Measurements from ENCODE around the gene PTPRA. TPM values are rescaled to one million over a fixed set of nuclear protein-coding genes. Genes with fewer than 3 reads are reported as not detected.
"Not testable (repeated sequence)": the region's sequence is repeated elsewhere in the genome, so short reads cannot be mapped to it uniquely, and the experiment has no call there.

PTPRA gene
- polyA plus RNA-seq, 4 donors: 7.4 to 48.1 (median 18.2) TPM

DNA sequence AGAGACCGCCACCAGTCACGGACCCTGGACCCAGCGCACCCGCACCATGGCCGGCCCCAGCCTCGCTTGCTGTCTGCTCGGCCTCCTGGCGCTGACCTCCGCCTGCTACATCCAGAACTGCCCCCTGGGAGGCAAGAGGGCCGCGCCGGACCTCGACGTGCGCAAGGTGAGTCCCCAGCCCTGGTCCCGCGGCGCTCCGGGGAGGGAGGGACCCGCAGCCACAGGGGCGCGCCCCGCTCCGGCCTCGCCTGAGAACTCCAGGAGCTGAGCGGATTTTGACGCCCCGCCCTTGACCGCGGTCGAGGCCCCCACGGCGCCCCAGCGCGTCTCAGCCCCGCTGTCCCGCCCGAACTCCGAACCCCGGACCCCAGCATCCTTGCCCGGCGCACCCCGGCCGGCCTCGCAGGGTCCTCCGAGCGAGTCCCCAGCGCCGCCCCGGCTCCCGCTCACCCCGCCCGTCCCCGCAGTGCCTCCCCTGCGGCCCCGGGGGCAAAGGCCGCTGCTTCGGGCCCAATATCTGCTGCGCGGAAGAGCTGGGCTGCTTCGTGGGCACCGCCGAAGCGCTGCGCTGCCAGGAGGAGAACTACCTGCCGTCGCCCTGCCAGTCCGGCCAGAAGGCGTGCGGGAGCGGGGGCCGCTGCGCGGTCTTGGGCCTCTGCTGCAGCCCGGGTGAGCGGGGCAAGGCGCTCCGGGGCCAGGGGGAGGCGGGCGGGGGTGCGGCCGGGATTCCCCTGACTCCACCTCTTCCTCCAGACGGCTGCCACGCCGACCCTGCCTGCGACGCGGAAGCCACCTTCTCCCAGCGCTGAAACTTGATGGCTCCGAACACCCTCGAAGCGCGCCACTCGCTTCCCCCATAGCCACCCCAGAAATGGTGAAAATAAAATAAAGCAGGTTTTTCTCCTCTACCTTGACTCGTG lies 198.6 kb downstream of the PTPRA start, which contains the start of gene OXT:
TSS of gene OXT (plus strand) at position 11 of the 920 bp plus-strand sequence. CDS start at position 47, 36 bp downstream.
- Histone ChIP-seq H3K27me3 (ENCODE audit: control insufficient read depth in 3 of 3, insufficient read depth in 3 of 3, low read length in 3 of 3) (peaks cover 0 to 9% (median 0%) of the 10 kb centered on the region in 3 donors), H3K4me3 (ENCODE audit: low read depth in 1 of 3, low read length in 3 of 3) (peak within 1 kb of the TSS; percentile 35 to 62 (median 51)), H3K4me1 (ENCODE audit: control insufficient read depth in 3 of 3, insufficient read depth in 2 of 3, low read depth in 1 of 3, low read length in 2 of 3) (peaks cover 0 to 13% (median 3%) of the 10 kb centered on the region in 3 donors), H3K27ac (ENCODE audit: low read depth in 1 of 3, low read length in 2 of 3) (no peak within 1 kb of the TSS), H3K36me3 (ENCODE audit: control insufficient read depth in 3 of 3, insufficient read depth in 2 of 3, low read depth in 1 of 3, low read length in 3 of 3) (peaks cover 0 to 4% (median 0%) of the 10 kb centered on the region in 3 donors), H3K9me3 (ENCODE audit: control insufficient read depth in 2 of 2, insufficient read depth in 1 of 2, low read depth in 1 of 2, low read length in 1 of 2) (peaks cover 0 to 4% of the 10 kb centered on the region in 2 donors)
- DNase-seq: peak; percentile 54 to 75
- no peak for FAIRE-seq
- WGBS, 3 donors: 10 to 19% (median 15%) methylated on average over 52 to 95 of the region's 95 CpGs

- Histone ChIP-seq H3K9me3 (ENCODE audit: control insufficient read depth in 2 of 2, insufficient read depth in 1 of 2, low read depth in 1 of 2, low read length in 1 of 2) (peaks cover 0 to 4% of the 10 kb centered on the region in 2 donors), H3K27me3 (ENCODE audit: control insufficient read depth in 3 of 3, insufficient read depth in 3 of 3, low read length in 3 of 3) (peaks cover 0 to 13% (median 0%) of the 10 kb centered on the region in 3 donors), H3K36me3 (ENCODE audit: control insufficient read depth in 3 of 3, insufficient read depth in 2 of 3, low read depth in 1 of 3, low read length in 3 of 3) (peaks cover 0 to 4% (median 0%) of the 10 kb centered on the region in 3 donors), H3K4me3 (ENCODE audit: low read depth in 1 of 3, low read length in 3 of 3) (peak overlapping the region in 1 of 3 donors; percentile 35), H3K4me1 (ENCODE audit: control insufficient read depth in 3 of 3, insufficient read depth in 2 of 3, low read depth in 1 of 3, low read length in 2 of 3) (peaks cover 0 to 13% (median 3%) of the 10 kb centered on the region in 3 donors), H3K27ac (ENCODE audit: low read depth in 1 of 3, low read length in 2 of 3) (no peak overlapping the region)
- WGBS, 3 donors: 79 to 89% (median 85%) methylated on average over 22 of the region's 22 CpGs
- FAIRE-seq: no peak
- DNase-seq: no peak
Observed at GRCh38 chr20:3072530-3073250, 199.4 kb downstream of the PTPRA start.

GRCh38 chr20:3073251-3073643 lies 200.0 kb downstream of the PTPRA start:
- FAIRE-seq; H3K9me3 ChIP-seq (ENCODE audit: control insufficient read depth in 2 of 2, insufficient read depth in 1 of 2, low read depth in 1 of 2, low read length in 1 of 2); DNase-seq; H3K36me3 ChIP-seq (ENCODE audit: control insufficient read depth in 3 of 3, insufficient read depth in 2 of 3, low read depth in 1 of 3, low read length in 3 of 3); H3K4me3 ChIP-seq (ENCODE audit: low read depth in 1 of 3, low read length in 3 of 3); H3K27ac ChIP-seq (ENCODE audit: low read depth in 1 of 3, low read length in 2 of 3): not testable (repeated sequence)
- WGBS, 3 donors: 91 to 94% (median 94%) methylated on average over 8 of the region's 8 CpGs
- H3K4me1 ChIP-seq (ENCODE audit: control insufficient read depth in 3 of 3, insufficient read depth in 2 of 3, low read depth in 1 of 3, low read length in 2 of 3): peaks cover 0 to 13% (median 3%) of the 10 kb centered on the region in 3 donors
- peaks cover 0 to 13% (median 0%) of the 10 kb centered on the region in 3 donors for H3K27me3 ChIP-seq (ENCODE audit: control insufficient read depth in 3 of 3, insufficient read depth in 3 of 3, low read length in 3 of 3)

DNA sequence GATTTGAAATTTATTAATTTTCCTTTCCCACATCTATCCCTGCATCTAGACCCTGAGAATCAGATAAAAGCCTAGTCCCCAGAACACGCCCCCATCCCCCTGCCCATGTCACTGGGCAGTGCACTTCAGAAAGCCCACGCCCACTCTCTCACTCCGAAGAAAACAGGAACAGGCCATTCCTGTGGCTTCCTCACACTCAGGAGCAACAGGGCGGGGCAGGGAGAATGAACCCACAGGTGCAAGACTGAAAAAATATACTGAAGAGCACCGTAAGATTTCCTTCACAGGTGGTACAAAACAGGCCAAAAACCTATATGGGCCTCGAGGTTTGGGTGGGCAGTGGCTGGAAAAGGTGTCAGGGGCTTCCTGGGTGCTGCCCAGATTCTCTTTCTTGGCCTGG lies 201.5 kb downstream of the PTPRA start:
- 12 to 39% (median 30%) methylated on average over 6 of the region's 6 CpGs for WGBS, 3 donors
- FAIRE-seq (no peak), DNase-seq (peak; percentile 28 to 44)
- H3K36me3 ChIP-seq (ENCODE audit: control insufficient read depth in 3 of 3, insufficient read depth in 2 of 3, low read depth in 1 of 3, low read length in 3 of 3): no peaks in the 10 kb centered on the region
- H3K9me3 ChIP-seq (ENCODE audit: control insufficient read depth in 2 of 2, insufficient read depth in 1 of 2, low read depth in 1 of 2, low read length in 1 of 2): peaks cover 0 to 4% of the 10 kb centered on the region in 2 donors
- H3K4me3 ChIP-seq (ENCODE audit: low read depth in 1 of 3, low read length in 3 of 3): no peak overlapping the region
- peaks cover 0 to 13% (median 3%) of the 10 kb centered on the region in 3 donors for H3K4me1 ChIP-seq (ENCODE audit: control insufficient read depth in 3 of 3, insufficient read depth in 2 of 3, low read depth in 1 of 3, low read length in 2 of 3)
- H3K27me3 ChIP-seq (ENCODE audit: control insufficient read depth in 3 of 3, insufficient read depth in 3 of 3, low read length in 3 of 3): peaks cover 0 to 15% (median 0%) of the 10 kb centered on the region in 3 donors
- H3K27ac ChIP-seq (ENCODE audit: low read depth in 1 of 3, low read length in 2 of 3): no peak overlapping the region

DNA sequence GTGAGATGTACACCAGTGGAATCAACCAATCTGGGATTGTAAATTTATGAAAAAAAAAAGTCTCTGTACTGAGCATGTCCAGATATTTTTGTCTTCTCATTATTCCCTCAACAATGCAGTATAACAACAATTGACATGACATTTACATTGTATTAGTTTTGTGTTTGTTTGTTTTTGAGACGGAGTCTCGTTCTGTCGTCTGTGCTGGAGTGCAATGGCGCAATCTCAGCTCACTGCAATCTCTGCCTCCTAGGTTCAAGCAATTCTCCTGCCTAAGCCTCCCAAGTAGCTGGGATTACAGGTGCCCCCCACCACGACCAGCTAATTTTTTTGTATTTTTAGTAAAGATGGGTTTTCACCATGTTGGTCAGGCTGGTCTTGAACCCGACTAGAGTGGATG lies 202.0 kb downstream of the PTPRA start:
- H3K4me3 ChIP-seq (ENCODE audit: low read depth in 1 of 3, low read length in 3 of 3); H3K36me3 ChIP-seq (ENCODE audit: control insufficient read depth in 3 of 3, insufficient read depth in 2 of 3, low read depth in 1 of 3, low read length in 3 of 3); DNase-seq; H3K9me3 ChIP-seq (ENCODE audit: control insufficient read depth in 2 of 2, insufficient read depth in 1 of 2, low read depth in 1 of 2, low read length in 1 of 2); FAIRE-seq; H3K27ac ChIP-seq (ENCODE audit: low read depth in 1 of 3, low read length in 2 of 3): not testable (repeated sequence)
- Histone ChIP-seq H3K27me3 (ENCODE audit: control insufficient read depth in 3 of 3, insufficient read depth in 3 of 3, low read length in 3 of 3) (peaks cover 0 to 16% (median 0%) of the 10 kb centered on the region in 3 donors), H3K4me1 (ENCODE audit: control insufficient read depth in 3 of 3, insufficient read depth in 2 of 3, low read depth in 1 of 3, low read length in 2 of 3) (peaks cover 0 to 13% (median 3%) of the 10 kb centered on the region in 3 donors)
- WGBS, 3 donors: 69 to 80% (median 75%) methylated on average over 6 of the region's 6 CpGs

DNA sequence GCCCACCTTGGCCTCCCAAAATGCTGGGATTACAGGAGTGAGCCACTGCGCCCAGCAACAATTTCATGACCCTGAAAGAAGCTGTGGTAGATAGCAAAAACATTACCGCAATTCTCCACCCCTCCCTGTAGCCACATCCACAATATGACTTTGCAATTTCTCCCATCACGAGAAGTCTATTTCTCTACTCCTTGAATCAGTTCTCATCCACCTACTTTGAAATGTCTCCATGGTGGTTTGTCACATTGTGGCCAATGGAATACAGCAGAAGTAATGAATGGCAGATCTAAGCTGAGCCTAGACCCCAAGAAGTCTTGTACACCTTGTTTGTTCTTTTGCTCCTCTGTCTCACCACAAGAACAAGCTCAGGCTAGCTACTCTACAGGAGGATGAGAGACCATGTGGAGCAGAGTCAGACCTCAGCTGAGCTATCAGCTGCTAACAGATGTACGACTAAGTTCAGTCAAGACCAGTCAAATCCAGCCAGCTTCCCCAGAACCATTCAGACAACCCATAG lies 204.4 kb downstream of the PTPRA start:
- Histone ChIP-seq H3K27me3 (ENCODE audit: control insufficient read depth in 3 of 3, insufficient read depth in 3 of 3, low read length in 3 of 3) (peaks cover 3 to 32% (median 4%) of the 10 kb centered on the region in 3 donors), H3K4me1 (ENCODE audit: control insufficient read depth in 3 of 3, insufficient read depth in 2 of 3, low read depth in 1 of 3, low read length in 2 of 3) (peaks cover 0 to 8% (median 0%) of the 10 kb centered on the region in 3 donors), H3K9me3 (ENCODE audit: control insufficient read depth in 2 of 2, insufficient read depth in 1 of 2, low read depth in 1 of 2, low read length in 1 of 2) (peaks cover 0 to 1% of the 10 kb centered on the region in 2 donors), H3K36me3 (ENCODE audit: control insufficient read depth in 3 of 3, insufficient read depth in 2 of 3, low read depth in 1 of 3, low read length in 3 of 3) (no peaks in the 10 kb centered on the region), H3K27ac (ENCODE audit: low read depth in 1 of 3, low read length in 2 of 3) (no peak overlapping the region), H3K4me3 (ENCODE audit: low read depth in 1 of 3, low read length in 3 of 3) (no peak overlapping the region)
- 76 to 91% (median 79%) methylated on average over 4 of the region's 4 CpGs for WGBS, 3 donors
- no peak for DNase-seq
- no peak for FAIRE-seq

- H3K27ac ChIP-seq (ENCODE audit: low read depth in 1 of 3, low read length in 2 of 3): no peak overlapping the region
- H3K9me3 ChIP-seq (ENCODE audit: control insufficient read depth in 2 of 2, insufficient read depth in 1 of 2, low read depth in 1 of 2, low read length in 1 of 2): no peaks in the 10 kb centered on the region
- H3K27me3 ChIP-seq (ENCODE audit: control insufficient read depth in 3 of 3, insufficient read depth in 3 of 3, low read length in 3 of 3): peaks cover 6 to 41% (median 13%) of the 10 kb centered on the region in 3 donors
- no peaks in the 10 kb centered on the region for H3K36me3 ChIP-seq (ENCODE audit: control insufficient read depth in 3 of 3, insufficient read depth in 2 of 3, low read depth in 1 of 3, low read length in 3 of 3)
- FAIRE-seq (no peak), DNase-seq (peak in 1 of 2 donors; percentile 29)
- no peak overlapping the region for H3K4me3 ChIP-seq (ENCODE audit: low read depth in 1 of 3, low read length in 3 of 3)
- 59 to 78% (median 64%) methylated on average over 5 to 6 of the region's 6 CpGs for WGBS, 3 donors
- no peaks in the 10 kb centered on the region for H3K4me1 ChIP-seq (ENCODE audit: control insufficient read depth in 3 of 3, insufficient read depth in 2 of 3, low read depth in 1 of 3, low read length in 2 of 3)
Observed at GRCh38 chr20:3080939-3081388, 207.7 kb downstream of the PTPRA start.

DNA sequence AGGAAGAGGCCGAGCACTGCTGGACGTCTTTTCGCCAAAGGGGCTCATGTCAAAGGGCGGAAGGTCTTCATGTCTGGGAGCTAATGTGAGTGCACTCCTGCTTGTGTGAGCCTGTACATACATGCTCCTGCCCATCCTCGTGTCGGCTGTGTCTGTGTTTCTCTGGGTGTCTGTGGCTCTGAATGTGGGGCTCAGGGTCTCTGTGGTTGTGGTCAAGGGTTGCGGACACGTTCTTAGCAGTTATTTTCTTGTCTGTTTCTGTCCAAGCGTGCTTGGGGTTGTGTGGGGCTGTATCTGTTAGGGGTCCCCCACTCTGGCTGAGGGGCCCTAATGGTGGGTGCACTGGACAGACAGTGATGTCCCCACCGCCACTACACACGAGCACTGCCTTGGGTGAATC lies 208.4 kb downstream of the PTPRA start:
- Histone ChIP-seq H3K27me3 (ENCODE audit: control insufficient read depth in 3 of 3, insufficient read depth in 3 of 3, low read length in 3 of 3) (peaks cover 6 to 41% (median 13%) of the 10 kb centered on the region in 3 donors), H3K36me3 (ENCODE audit: control insufficient read depth in 3 of 3, insufficient read depth in 2 of 3, low read depth in 1 of 3, low read length in 3 of 3) (no peaks in the 10 kb centered on the region), H3K9me3 (ENCODE audit: control insufficient read depth in 2 of 2, insufficient read depth in 1 of 2, low read depth in 1 of 2, low read length in 1 of 2) (no peaks in the 10 kb centered on the region), H3K27ac (ENCODE audit: low read depth in 1 of 3, low read length in 2 of 3) (no peak overlapping the region), H3K4me1 (ENCODE audit: control insufficient read depth in 3 of 3, insufficient read depth in 2 of 3, low read depth in 1 of 3, low read length in 2 of 3) (no peaks in the 10 kb centered on the region), H3K4me3 (ENCODE audit: low read depth in 1 of 3, low read length in 3 of 3) (no peak overlapping the region)
- DNase-seq (no peak), FAIRE-seq (no peak)
- WGBS, 3 donors: 81 to 89% (median 85%) methylated on average over 11 of the region's 11 CpGs

All from small intestine (tissue), 7 donors.